Activated CD8-positive, alpha-beta memory T cell treated with anti-CD3 and anti-CD28 coated beads for 4 hours (primary cell): ENCODE results near the gene SLC35F6.

Experiments used
- DNase-seq, 2 donors: peaks; one replicate each; pipeline ENCODE4 v3.0.0-alpha.2; 2020; ENCODE audit warnings: low read depth in 2 of 2

The SLC35F6 gene

GRCh38 chr2:26820932-26821331 lies 56.8 kb downstream of the SLC35F6 start:
- DNase-seq, result no peak

- no peak for DNase-seq
These were observed 58.8 kb downstream of the SLC35F6 start for GRCh38 chr2:26822877-26823276.
